ENCODE results near the gene NKAIN4.
A peak's percentile ranks its signal among the peaks of the same experiment; 100 is the strongest.

Gene NKAIN4

DNA sequence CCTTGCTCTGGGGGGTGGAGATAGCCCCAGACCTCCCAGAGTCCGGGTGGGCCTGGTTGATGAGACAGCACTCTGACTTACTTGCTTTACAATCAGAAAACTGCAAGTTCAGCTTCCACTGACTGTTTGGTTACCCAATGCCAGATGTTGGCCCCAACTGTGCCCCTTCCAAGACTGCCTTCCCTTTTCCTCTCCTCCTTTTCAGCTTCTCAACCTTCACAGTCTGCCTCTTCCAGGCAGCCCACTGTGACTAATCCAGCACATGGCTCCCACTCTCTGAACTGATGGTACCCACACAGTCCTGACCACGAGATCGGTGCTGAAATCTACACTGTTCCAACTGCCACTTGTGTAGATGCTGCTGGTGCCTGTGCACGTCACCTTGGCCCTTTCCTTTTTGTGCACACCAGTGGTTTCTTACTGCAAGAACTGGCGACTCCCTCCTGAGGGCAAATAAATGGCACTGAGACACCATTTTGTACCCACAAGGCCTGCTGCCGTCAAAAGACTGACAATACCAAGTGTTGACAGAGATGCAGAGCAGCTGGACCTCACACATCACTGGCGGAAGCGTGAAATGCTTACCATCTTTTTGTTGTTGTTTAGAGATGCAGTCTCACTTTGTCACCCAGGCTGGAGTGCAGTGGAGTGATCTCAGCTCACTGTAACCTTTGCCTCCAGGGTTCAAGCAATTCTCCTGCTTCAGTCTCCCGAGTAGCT, 16.5 kb upstream of the NKAIN4 start:
- POLR2A ChIA-PET (ENCODE audit: low non-redundant PET): no interaction called here

DNA sequence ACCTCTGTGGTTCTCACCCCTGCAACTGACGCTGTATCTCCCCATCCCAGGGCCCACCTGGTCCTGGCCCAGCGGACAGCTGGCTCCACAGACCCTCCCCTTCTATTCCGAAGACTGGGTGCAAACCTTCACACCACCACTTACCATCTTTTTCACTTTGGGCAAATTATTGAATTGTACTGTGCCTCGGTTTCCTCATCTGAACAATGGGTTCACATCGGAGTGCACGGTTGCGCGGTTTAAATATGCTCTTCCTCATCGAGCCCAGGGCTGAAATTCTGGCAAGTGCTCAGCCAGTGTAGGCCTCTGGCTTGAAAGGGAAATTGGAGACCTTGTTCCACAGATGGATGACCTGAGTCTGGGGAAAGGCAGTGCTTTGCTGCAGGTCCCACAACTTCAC, 15.5 kb upstream of the NKAIN4 start:
- no peak overlapping the region for H3K27ac ChIP-seq
- no peak for DNase-seq (ENCODE audit: low spot score)
- POLR2A ChIA-PET (ENCODE audit: low non-redundant PET): no interaction called here
- TF ChIP-seq, protein P1, sequence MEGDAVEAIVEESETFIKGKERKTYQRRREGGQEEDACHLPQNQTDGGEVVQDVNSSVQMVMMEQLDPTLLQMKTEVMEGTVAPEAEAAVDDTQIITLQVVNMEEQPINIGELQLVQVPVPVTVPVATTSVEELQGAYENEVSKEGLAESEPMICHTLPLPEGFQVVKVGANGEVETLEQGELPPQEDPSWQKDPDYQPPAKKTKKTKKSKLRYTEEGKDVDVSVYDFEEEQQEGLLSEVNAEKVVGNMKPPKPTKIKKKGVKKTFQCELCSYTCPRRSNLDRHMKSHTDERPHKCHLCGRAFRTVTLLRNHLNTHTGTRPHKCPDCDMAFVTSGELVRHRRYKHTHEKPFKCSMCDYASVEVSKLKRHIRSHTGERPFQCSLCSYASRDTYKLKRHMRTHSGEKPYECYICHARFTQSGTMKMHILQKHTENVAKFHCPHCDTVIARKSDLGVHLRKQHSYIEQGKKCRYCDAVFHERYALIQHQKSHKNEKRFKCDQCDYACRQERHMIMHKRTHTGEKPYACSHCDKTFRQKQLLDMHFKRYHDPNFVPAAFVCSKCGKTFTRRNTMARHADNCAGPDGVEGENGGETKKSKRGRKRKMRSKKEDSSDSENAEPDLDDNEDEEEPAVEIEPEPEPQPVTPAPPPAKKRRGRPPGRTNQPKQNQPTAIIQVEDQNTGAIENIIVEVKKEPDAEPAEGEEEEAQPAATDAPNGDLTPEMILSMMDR (conservative IDR thresholded peaks at IDR 0.05; ENCODE audit: low read depth): no peak
- CTCF ChIA-PET: interaction anchor here (0.7 kb wide), 1 partner anchor 11 kb away, joined by 3 read pairs; no protein-coding TSS in a partner anchor

More for the DNA sequence above, 16.5 kb upstream of the NKAIN4 start:
- no peak for DNase-seq (ENCODE audit: low spot score)
- CTCF ChIA-PET: interaction anchor here (0.6 to 1.3 kb wide), 5 partner anchors 9 to 47 kb away, joined by 3 to 5 read pairs (median 3); partner anchors contain the start of gene BIRC7
- no peak overlapping the region for H3K27ac ChIP-seq
- TF ChIP-seq, protein P1 (conservative IDR thresholded peaks at IDR 0.05; ENCODE audit: low read depth): no peak

DNA sequence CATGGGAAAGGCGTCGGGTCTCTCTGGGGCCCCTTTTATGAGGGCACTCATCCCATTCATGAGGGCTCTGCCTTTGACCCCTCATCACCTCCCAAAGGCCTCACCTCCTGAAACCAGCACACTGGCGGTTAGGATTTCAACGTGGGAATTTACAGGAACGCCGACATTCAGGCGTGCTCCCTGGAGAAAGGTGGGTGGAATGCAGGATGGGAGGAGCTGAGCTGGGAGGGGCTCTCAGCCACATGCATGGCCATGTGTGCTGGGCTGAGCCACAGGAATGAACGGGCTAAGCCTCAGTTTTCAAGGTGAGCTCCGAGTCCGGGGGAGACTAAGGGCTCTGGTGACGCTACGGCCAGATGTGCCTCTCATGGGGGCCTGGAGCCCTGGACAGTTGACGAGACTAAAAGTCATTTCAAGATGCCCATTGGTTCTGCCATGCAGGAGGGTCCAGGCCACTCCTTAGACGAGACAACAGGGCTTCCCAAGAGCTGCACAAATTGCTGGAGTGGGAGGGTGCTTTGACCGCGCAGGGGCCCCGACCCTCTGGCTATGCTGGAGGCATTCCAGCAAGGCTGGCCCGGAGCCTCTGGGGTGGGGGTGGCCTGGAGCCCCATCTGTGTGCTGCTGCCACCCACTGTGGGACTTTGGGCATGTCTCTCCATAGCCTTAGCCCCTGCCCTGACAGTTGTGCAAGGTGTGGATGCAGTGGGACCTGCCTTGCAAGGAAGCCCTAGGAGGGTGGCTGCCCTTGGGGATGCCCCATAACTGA, 14.6 kb upstream of the NKAIN4 start:
- TF ChIP-seq, protein P1 (conservative IDR thresholded peaks at IDR 0.05; ENCODE audit: low read depth): no peak
- peak; percentile 63 for DNase-seq (ENCODE audit: low spot score)
- POLR2A ChIA-PET (ENCODE audit: low non-redundant PET): no interaction called here
- CTCF ChIA-PET: interaction anchor here (0.6 to 0.8 kb wide), 4 partner anchors 12 to 46 kb away, joined by 3 read pairs; no protein-coding TSS in a partner anchor
- no peak overlapping the region for H3K27ac ChIP-seq

DNA sequence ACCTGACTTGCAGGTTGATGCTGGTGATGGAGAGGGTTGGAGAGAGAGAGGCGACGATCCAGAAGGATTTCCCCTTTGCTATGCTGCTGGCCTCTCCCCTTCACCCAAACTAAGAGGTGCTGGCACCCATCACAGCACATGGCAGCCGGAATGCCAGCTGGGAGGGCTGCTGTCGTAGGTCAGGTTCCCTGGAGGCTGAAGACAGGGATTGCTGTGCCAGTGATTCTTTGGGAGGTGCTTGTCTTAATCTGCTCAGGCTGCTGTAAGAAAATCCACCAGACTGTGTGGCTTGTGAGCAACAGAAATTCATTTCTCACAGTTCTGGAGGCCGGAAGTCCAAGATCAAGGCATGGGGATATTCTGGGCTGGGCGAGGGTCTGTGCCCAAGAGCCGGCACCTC, 14.0 kb upstream of the NKAIN4 start:
- CTCF ChIA-PET: interaction anchor here (0.8 kb wide), 1 partner anchor 41 kb away, joined by 3 read pairs; no protein-coding TSS in a partner anchor
- POLR2A ChIA-PET (ENCODE audit: low non-redundant PET): no interaction called here
- TF ChIP-seq, protein P1 (conservative IDR thresholded peaks at IDR 0.05; ENCODE audit: low read depth): no peak
- no peak overlapping the region for H3K27ac ChIP-seq
- DNase-seq (ENCODE audit: low spot score): no peak

DNA sequence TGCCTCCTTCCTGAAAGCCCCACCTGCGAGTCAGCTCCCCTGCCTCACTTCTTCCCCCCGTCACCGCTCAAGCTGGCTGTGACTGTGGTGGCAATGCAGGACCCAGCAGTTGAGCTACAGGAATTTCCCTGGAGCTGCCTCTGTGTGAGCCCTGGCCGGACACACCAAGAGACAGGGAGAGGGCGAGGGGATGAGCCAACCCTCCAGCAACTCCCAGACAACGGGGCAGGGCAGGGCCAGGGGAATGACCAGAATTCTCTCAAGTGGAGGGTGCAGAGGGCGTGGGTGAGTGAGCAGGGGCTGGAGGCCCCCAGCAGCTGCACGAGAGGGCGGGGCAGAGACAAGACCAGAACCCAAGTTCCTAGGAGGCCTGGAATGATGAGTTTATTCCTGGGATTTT, 13.4 kb upstream of the NKAIN4 start:
- POLR2A ChIA-PET (ENCODE audit: low non-redundant PET): no interaction called here
- TF ChIP-seq, protein P1 (conservative IDR thresholded peaks at IDR 0.05; ENCODE audit: low read depth): no peak
- CTCF ChIA-PET: no interaction called here
- no peak for DNase-seq (ENCODE audit: low spot score)
- no peak overlapping the region for H3K27ac ChIP-seq

DNA sequence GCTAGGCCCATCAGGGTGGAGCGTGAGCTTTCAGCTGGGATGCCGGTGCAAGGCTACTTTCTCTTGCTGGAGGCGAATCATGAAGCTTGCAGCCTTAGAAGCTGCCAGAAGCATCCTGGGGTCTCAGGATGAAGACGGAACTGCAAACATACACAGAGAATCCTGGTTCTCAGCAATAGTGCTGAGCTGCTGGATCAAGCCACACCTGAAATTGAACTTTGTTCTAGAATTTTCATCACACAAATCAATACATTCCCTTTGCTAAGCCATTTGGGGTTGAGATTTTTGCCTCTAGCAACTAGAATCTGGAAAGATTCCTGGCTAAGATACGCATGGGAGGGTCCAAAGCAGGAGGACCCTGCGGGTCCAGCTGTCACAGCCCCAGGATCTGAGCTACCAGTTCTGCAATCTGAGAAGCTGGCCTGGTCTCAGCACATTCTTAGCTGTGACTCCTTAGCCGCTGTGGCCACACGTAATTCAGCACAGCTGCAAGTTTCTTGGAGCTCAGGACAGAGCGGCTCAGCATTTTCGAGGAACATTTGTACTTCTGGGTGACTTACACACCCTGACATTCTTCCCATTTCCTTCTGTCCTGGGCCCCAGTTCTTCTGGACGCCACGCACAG, 11.7 kb upstream of the NKAIN4 start:
- ChIA-PET POLR2A (ENCODE audit: low non-redundant PET) (no interaction called here), CTCF (interaction anchor here (0.6 to 1.9 kb wide), 2 partner anchors 17 to 43 kb away, joined by 3 to 11 read pairs; no protein-coding TSS in a partner anchor)
- TF ChIP-seq, protein P1 (conservative IDR thresholded peaks at IDR 0.05; ENCODE audit: low read depth): no peak
- DNase-seq (ENCODE audit: low spot score): no peak
- no peak overlapping the region for H3K27ac ChIP-seq
